Measurements from ENCODE around the gene KCNA2. TPM values are rescaled to one million over a fixed set of nuclear protein-coding genes. Genes with fewer than 3 reads are reported as not detected.
A peak's percentile ranks its signal among the peaks of the same experiment; 100 is the strongest.

KCNA2 gene
- total RNA-seq, 2 donors from 2014 or later = 1.3 TPM

GRCh38 chr1:110620686-110621085, 14.5 kb upstream of the KCNA2 start:
- H3K27ac ChIP-seq = no peak overlapping the region
- DNase-seq (no peak), ATAC-seq (no peak)
- H3K4me1 ChIP-seq = peaks cover 11% of the 10 kb centered on the region
- H3K36me3 ChIP-seq (replicated peaks in 1 of 2; ENCODE audit: insufficient read depth in 1 of 2, low read depth in 2 of 2) = no peaks in the 10 kb centered on the region
- TF ChIP-seq CTCF (IDR thresholded peaks at IDR 0.05) (no peak), POLR2A (IDR thresholded peaks at IDR 0.05) (no peak)
- no peaks in the 10 kb centered on the region for H3K9me3 ChIP-seq
- no peak overlapping the region for H3K4me3 ChIP-seq
- intact Hi-C loops (cut with DNase I) = no loop called here
- no peaks in the 10 kb centered on the region for H3K27me3 ChIP-seq
- WGBS, 2 donors = 52 to 71% methylated on average over 7 of the region's 7 CpGs

- intact Hi-C loops (cut with DNase I) = no loop called here
- WGBS, 2 donors = 53 to 62% methylated on average over 8 of the region's 8 CpGs
Observed at GRCh38 chr1:110620250-110620615, 14.1 kb upstream of the KCNA2 start.

GRCh38 chr1:110619412-110620249, 13.5 kb upstream of the KCNA2 start:
- Histone ChIP-seq H3K27me3 (no peaks in the 10 kb centered on the region), H3K27ac (peak overlapping the region in 3 of 4 donors; percentile 30 to 60 (median 51)), H3K4me1 (peaks cover 11% of the 10 kb centered on the region), H3K4me3 (no peak overlapping the region), H3K36me3 (replicated peaks in 1 of 2; ENCODE audit: insufficient read depth in 1 of 2, low read depth in 2 of 2) (no peaks in the 10 kb centered on the region), H3K9me3 (no peaks in the 10 kb centered on the region)
- TF ChIP-seq CTCF (IDR thresholded peaks at IDR 0.05) (peak; percentile 86 to 96 (median 90)), POLR2A (IDR thresholded peaks at IDR 0.05) (peak in 2 of 3 donors; percentile 29 to 50)
- ATAC-seq (peak; percentile 84), DNase-seq (peak; percentile 79 to 89 (median 86))
- WGBS, 2 donors = 6% methylated on average over 26 to 27 of the region's 27 CpGs
- intact Hi-C loops (cut with DNase I) = no loop called here

More at GRCh38 chr1:110620250-110620615, 14.1 kb upstream of the KCNA2 start:
- no peak for ATAC-seq
- Histone ChIP-seq H3K4me3 (no peak overlapping the region), H3K9me3 (no peaks in the 10 kb centered on the region), H3K36me3 (replicated peaks in 1 of 2; ENCODE audit: insufficient read depth in 1 of 2, low read depth in 2 of 2) (no peaks in the 10 kb centered on the region), H3K27me3 (no peaks in the 10 kb centered on the region), H3K27ac (peak overlapping the region in 1 of 4 donors; percentile 60), H3K4me1 (peaks cover 11% of the 10 kb centered on the region)
- DNase-seq = no peak
- TF ChIP-seq CTCF (IDR thresholded peaks at IDR 0.05) (no peak), POLR2A (IDR thresholded peaks at IDR 0.05) (no peak)

DNA sequence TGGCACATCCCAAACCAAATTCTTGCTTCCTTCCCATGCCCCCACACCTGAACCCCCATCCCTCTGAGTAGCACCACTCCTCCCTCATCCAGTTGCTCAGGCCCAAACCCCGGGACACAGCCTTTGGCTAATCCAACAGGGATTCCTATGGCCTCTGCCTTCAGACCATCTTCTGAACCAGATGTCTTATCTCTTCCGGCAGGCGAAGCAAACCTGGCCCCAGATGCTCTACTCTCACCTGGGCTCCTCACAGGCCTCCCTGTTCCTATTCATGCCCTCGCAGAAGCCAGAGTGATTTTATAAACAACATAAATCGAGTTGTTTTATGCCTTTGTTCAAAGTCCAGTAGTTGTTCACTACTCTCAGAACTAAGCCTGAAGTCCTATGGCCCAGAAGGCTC, 12.5 kb upstream of the KCNA2 start:
- Histone ChIP-seq H3K4me3 (no peak overlapping the region), H3K27ac (no peak overlapping the region), H3K9me3 (no peaks in the 10 kb centered on the region), H3K36me3 (replicated peaks in 1 of 2; ENCODE audit: insufficient read depth in 1 of 2, low read depth in 2 of 2) (no peaks in the 10 kb centered on the region), H3K4me1 (peaks cover 11% of the 10 kb centered on the region), H3K27me3 (no peaks in the 10 kb centered on the region)
- WGBS, 2 donors = 61 to 70% methylated on average over 5 of the region's 5 CpGs
- ATAC-seq (no peak), DNase-seq (no peak)
- no peak for TF ChIP-seq POLR2A (IDR thresholded peaks at IDR 0.05)
- no peak for TF ChIP-seq CTCF (IDR thresholded peaks at IDR 0.05)
- intact Hi-C loops (cut with DNase I) = no loop called here

DNA sequence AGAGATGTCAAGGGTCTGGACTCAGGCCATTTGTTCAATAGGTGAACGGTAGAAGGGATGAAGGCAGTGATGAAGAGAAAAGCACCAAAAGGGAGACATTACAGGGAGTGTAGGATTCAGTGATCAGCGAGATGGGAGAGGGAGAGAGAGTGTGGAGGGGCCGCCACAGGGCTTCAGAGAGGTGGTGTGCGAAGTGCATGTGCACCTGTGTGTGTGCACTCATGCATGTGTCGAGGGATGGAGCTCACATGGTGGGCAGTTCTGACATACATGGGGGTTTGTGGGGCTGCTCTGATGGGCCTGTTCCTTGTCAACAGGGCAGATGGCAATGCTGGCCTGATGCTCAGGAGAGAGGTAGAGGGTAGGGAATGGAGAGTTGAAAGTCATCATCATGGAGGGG, 11.4 kb upstream of the KCNA2 start:
- no peak for ATAC-seq
- no peak for DNase-seq
- TF ChIP-seq CTCF (IDR thresholded peaks at IDR 0.05) (no peak), POLR2A (IDR thresholded peaks at IDR 0.05) (no peak)
- Histone ChIP-seq H3K27ac (no peak overlapping the region), H3K9me3 (no peaks in the 10 kb centered on the region), H3K4me3 (no peak overlapping the region), H3K4me1 (peaks cover 11% of the 10 kb centered on the region), H3K36me3 (replicated peaks in 1 of 2; ENCODE audit: insufficient read depth in 1 of 2, low read depth in 2 of 2) (no peaks in the 10 kb centered on the region), H3K27me3 (no peaks in the 10 kb centered on the region)
- WGBS, 2 donors = 55% methylated on average over 5 of the region's 5 CpGs
- intact Hi-C loops (cut with DNase I) = no loop called here
